Measurements from ENCODE around the gene GRIK1. TPM values are rescaled to one million over a fixed set of nuclear protein-coding genes. Genes with fewer than 3 reads are reported as not detected.

GRIK1 gene
- polyA plus RNA-seq, 1 donor (not counting 4 experiments of a cell fraction or from before 2014, with no cell fraction given) = not detected

DNA sequence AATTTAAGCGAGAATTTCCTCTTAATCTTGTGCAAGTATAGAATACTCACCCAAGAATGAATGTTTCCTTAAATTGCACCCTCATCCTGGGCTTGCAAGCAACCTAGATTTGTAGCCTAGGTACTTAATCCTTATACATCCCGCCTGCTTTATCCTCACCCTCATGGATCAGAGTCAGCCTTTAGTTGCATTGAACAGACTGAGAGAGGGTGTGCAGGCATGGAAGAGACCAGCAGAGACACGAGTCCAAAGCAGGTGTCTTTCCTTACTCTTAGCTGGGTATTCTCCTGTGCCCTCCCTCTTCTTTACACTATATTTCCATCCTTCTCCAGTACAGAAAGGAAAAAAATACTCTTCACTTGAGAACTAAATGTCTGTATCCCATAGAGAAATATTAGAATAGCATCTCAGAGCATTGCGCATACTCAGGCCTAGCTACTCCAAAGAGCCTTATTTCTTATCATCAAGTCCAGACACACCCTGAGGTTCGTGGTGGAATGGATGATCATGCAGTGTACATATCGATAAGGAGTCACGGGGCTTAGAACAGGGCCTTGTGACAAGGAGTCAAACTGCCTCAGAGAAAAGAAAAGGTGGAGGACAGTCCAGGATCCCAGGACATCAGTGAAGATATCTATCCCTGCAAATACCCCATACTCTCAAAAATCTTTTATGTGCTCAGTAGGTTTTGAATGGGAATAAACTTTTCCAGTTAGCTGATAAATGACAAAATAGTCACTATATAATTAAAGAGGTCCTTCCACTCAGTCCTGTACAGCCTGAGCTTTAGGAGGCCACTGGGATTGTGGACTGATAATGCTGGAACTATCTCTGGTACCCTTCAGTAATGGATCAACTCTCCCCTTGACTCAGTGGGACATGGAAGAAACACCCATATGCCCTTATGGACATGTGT is 297.9 kb downstream of the GRIK1 start:
- no peak overlapping the region for H3K9ac ChIP-seq (ENCODE audit: control insufficient read depth, extremely low read depth, insufficient read depth, low read length)
- dilution Hi-C loops (cut with MboI; ENCODE audit: extremely low pct_ligation_motif_present, low sequenced_read_pairs) = no loop called here
- no peak overlapping the region for H2AFZ ChIP-seq (ENCODE audit: control insufficient read depth, low read length)
- FAIRE-seq = no peak
- DNase-seq (ENCODE audit: low read depth, low spot score) = no peak
- H3K4me2 ChIP-seq (ENCODE audit: control insufficient read depth, extremely low read depth, insufficient read depth, low read depth, low read length) = no peak overlapping the region
- no peak overlapping the region for H3K27ac ChIP-seq (ENCODE audit: control insufficient read depth, insufficient read depth, low read length)
- no peaks in the 10 kb centered on the region for H3K4me1 ChIP-seq (ENCODE audit: control insufficient read depth, extremely low read depth, insufficient read depth, low read length)
- no peaks in the 10 kb centered on the region for H3K9me3 ChIP-seq (ENCODE audit: control insufficient read depth, low read depth, low read length)
- no peak for TF ChIP-seq EZH2 (IDR thresholded peaks at IDR 0.05; ENCODE audit: low read length)
- TF ChIP-seq, protein P1, sequence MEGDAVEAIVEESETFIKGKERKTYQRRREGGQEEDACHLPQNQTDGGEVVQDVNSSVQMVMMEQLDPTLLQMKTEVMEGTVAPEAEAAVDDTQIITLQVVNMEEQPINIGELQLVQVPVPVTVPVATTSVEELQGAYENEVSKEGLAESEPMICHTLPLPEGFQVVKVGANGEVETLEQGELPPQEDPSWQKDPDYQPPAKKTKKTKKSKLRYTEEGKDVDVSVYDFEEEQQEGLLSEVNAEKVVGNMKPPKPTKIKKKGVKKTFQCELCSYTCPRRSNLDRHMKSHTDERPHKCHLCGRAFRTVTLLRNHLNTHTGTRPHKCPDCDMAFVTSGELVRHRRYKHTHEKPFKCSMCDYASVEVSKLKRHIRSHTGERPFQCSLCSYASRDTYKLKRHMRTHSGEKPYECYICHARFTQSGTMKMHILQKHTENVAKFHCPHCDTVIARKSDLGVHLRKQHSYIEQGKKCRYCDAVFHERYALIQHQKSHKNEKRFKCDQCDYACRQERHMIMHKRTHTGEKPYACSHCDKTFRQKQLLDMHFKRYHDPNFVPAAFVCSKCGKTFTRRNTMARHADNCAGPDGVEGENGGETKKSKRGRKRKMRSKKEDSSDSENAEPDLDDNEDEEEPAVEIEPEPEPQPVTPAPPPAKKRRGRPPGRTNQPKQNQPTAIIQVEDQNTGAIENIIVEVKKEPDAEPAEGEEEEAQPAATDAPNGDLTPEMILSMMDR (optimal IDR thresholded peaks at IDR 0.05 in 1 of 3, IDR thresholded peaks at IDR 0.05 in 1 of 3, conservative IDR thresholded peaks at IDR 0.05 in 1 of 3; ENCODE audit: extremely low read depth in 1 of 3, insufficient read depth in 2 of 3, low read length in 3 of 3) = no peak
- H3K27me3 ChIP-seq (ENCODE audit: control insufficient read depth, extremely low read depth, insufficient read depth, low read length) = no peaks in the 10 kb centered on the region
- H4K20me1 ChIP-seq (ENCODE audit: control insufficient read depth, extremely low read depth, insufficient read depth, low read length) = no peaks in the 10 kb centered on the region
- no peaks in the 10 kb centered on the region for H3K9me1 ChIP-seq (ENCODE audit: control insufficient read depth, extremely low read depth, insufficient read depth, low read length)
- no peaks in the 10 kb centered on the region for H3K36me3 ChIP-seq (ENCODE audit: control insufficient read depth in 2 of 2, extremely low read depth in 1 of 2, insufficient read depth in 2 of 2, low read length in 2 of 2)
- H3K79me2 ChIP-seq (ENCODE audit: control insufficient read depth, insufficient read depth, low read length) = no peaks in the 10 kb centered on the region
- no peak overlapping the region for H3K4me3 ChIP-seq (ENCODE audit: control insufficient read depth in 2 of 3, extremely low read depth in 1 of 3, insufficient read depth in 2 of 3, low read depth in 1 of 3, low read length in 3 of 3)

DNA sequence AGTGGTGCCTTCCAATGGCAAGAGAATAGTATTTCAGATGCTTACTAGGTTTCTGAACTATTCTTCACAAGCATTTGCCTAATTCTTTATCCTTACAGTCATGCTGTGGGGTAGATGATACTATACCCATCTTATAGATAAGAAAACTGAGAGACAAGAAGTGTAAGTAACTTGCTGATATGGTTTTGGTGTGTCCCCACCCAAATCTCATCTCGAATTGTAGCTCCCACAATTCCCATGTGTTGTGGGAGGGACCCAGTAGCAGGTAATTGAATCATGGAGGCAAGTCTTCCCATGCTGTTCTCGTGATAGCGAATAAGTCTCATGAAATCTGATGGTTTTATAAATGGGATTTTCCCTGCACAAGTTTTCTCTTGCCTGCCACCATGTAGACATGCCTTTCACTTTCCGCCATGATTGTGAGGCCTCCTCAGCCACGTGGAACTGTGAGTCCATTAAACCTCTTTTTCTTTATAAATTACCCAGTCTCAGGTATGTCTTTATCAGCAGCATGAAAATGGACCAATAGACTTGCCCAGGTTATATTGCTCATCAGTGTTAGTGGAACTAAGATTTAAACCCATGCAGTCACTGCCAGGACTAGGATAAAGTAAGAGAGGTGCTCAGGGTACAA is 298.7 kb downstream of the GRIK1 start:
- no peaks in the 10 kb centered on the region for H3K79me2 ChIP-seq (ENCODE audit: control insufficient read depth, insufficient read depth, low read length)

More for the DNA sequence above, 298.7 kb downstream of the GRIK1 start:
- Histone ChIP-seq H3K27ac (ENCODE audit: control insufficient read depth, insufficient read depth, low read length) (no peak overlapping the region), H3K9ac (ENCODE audit: control insufficient read depth, extremely low read depth, insufficient read depth, low read length) (no peak overlapping the region), H3K9me1 (ENCODE audit: control insufficient read depth, extremely low read depth, insufficient read depth, low read length) (no peaks in the 10 kb centered on the region), H2AFZ (ENCODE audit: control insufficient read depth, low read length) (no peak overlapping the region), H3K27me3 (ENCODE audit: control insufficient read depth, extremely low read depth, insufficient read depth, low read length) (no peaks in the 10 kb centered on the region), H3K36me3 (ENCODE audit: control insufficient read depth in 2 of 2, extremely low read depth in 1 of 2, insufficient read depth in 2 of 2, low read length in 2 of 2) (no peaks in the 10 kb centered on the region), H3K4me3 (ENCODE audit: control insufficient read depth in 2 of 3, extremely low read depth in 1 of 3, insufficient read depth in 2 of 3, low read depth in 1 of 3, low read length in 3 of 3) (no peak overlapping the region), H3K9me3 (ENCODE audit: control insufficient read depth, low read depth, low read length) (no peaks in the 10 kb centered on the region), H3K4me2 (ENCODE audit: control insufficient read depth, extremely low read depth, insufficient read depth, low read depth, low read length) (no peak overlapping the region), H3K4me1 (ENCODE audit: control insufficient read depth, extremely low read depth, insufficient read depth, low read length) (no peaks in the 10 kb centered on the region), H4K20me1 (ENCODE audit: control insufficient read depth, extremely low read depth, insufficient read depth, low read length) (no peaks in the 10 kb centered on the region)
- FAIRE-seq (no peak), DNase-seq (ENCODE audit: low read depth, low spot score) (no peak)
- dilution Hi-C loops (cut with MboI; ENCODE audit: extremely low pct_ligation_motif_present, low sequenced_read_pairs) = no loop called here
- TF ChIP-seq, protein P1 (optimal IDR thresholded peaks at IDR 0.05 in 1 of 3, IDR thresholded peaks at IDR 0.05 in 1 of 3, conservative IDR thresholded peaks at IDR 0.05 in 1 of 3; ENCODE audit: extremely low read depth in 1 of 3, insufficient read depth in 2 of 3, low read length in 3 of 3) = no peak
- TF ChIP-seq EZH2 (IDR thresholded peaks at IDR 0.05; ENCODE audit: low read length) = no peak

Data from keratinocyte (primary cell).